Neutrophil (primary cell): ENCODE data around the gene PLXNA4.

Source experiments
- H3K27ac ChIP-seq: fragments of 200-600 bp; sonication (generic); 2 replicates; pipeline ENCODE4 v1.5.1; 2016; ENCODE audit warnings: mild to moderate bottlenecking, moderate library complexity
- H3K27me3 ChIP-seq: fragments of 200-600 bp; sonication (generic); 2 replicates; pipeline ENCODE4 v1.6.0; 2016; ENCODE audit warnings: mild to moderate bottlenecking
- H3K36me3 ChIP-seq: fragments of 200-600 bp; sonication (generic); 2 replicates; pipeline ENCODE4 v1.5.1; 2017
- H3K4me1 ChIP-seq, 2 experiments: fragments of 200-600 bp in 1 of 2; sonication (generic) in 1 of 2; 1 replicate in 1 of 2; 2 replicates in 1 of 2; pipeline versions ENCODE4 v1.5.1 to v1.6.1; 2013 to 2016; ENCODE audit warnings: low read depth in 1 of 2, low read length in 1 of 2, mild to moderate bottlenecking in 1 of 2, moderate library complexity in 1 of 2; ENCODE audit not compliant: control insufficient read depth in 1 of 2, insufficient read depth in 1 of 2
- H3K4me3 ChIP-seq, 2 experiments: fragments of 200-600 bp in 1 of 2; sonication (generic) in 1 of 2; 1 replicate in 1 of 2; 2 replicates in 1 of 2; pipeline ENCODE4 v1.5.1; 2013 to 2016; ENCODE audit warnings: low read depth in 1 of 2, low read length in 1 of 2, mild to moderate bottlenecking in 1 of 2, moderate library complexity in 1 of 2
- H3K9me3 ChIP-seq: fragments of 200-600 bp; sonication (generic); 2 replicates; pipeline ENCODE4 v1.5.1; 2016
- TF ChIP-seq, protein P1 (sequence below): fragments of 200-600 bp; sonication (generic); IDR thresholded peaks from 2 replicates; pipeline ENCODE4 v1.5.1; 2016; ENCODE audit warnings: antibody characterized with exemption

Gene PLXNA4

DNA sequence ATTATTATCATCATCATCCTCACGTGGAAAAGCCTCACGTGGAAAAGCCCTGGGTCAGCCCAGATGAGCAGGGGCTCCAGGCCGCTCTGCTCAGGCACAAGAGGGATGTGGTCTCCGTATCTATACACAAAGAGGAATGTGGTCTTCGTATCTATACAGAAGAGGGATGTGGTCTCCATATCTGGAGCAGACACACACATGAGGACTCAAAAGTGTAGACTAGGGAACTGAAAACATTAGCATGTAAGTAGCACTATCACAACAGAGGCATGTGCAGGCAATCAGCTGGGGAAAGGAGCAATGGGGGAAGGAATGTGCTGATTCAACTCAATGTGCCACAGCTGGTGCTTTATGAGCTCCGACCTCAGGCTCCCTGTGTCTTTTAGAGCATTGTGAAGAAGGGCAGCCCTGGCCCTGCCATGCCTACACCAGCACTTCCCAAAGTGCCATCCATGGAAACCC, 86.5 kb downstream of the PLXNA4 start:
- Histone ChIP-seq H3K36me3 (no peaks in the 10 kb centered on the region), H3K4me3 (no peak overlapping the region), H3K4me1 (no peaks in the 10 kb centered on the region), H3K9me3 (no peaks in the 10 kb centered on the region), H3K27me3 (peaks cover 24% of the 10 kb centered on the region), H3K27ac (no peak overlapping the region)
- TF ChIP-seq, protein P1, sequence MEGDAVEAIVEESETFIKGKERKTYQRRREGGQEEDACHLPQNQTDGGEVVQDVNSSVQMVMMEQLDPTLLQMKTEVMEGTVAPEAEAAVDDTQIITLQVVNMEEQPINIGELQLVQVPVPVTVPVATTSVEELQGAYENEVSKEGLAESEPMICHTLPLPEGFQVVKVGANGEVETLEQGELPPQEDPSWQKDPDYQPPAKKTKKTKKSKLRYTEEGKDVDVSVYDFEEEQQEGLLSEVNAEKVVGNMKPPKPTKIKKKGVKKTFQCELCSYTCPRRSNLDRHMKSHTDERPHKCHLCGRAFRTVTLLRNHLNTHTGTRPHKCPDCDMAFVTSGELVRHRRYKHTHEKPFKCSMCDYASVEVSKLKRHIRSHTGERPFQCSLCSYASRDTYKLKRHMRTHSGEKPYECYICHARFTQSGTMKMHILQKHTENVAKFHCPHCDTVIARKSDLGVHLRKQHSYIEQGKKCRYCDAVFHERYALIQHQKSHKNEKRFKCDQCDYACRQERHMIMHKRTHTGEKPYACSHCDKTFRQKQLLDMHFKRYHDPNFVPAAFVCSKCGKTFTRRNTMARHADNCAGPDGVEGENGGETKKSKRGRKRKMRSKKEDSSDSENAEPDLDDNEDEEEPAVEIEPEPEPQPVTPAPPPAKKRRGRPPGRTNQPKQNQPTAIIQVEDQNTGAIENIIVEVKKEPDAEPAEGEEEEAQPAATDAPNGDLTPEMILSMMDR = no peak

DNA sequence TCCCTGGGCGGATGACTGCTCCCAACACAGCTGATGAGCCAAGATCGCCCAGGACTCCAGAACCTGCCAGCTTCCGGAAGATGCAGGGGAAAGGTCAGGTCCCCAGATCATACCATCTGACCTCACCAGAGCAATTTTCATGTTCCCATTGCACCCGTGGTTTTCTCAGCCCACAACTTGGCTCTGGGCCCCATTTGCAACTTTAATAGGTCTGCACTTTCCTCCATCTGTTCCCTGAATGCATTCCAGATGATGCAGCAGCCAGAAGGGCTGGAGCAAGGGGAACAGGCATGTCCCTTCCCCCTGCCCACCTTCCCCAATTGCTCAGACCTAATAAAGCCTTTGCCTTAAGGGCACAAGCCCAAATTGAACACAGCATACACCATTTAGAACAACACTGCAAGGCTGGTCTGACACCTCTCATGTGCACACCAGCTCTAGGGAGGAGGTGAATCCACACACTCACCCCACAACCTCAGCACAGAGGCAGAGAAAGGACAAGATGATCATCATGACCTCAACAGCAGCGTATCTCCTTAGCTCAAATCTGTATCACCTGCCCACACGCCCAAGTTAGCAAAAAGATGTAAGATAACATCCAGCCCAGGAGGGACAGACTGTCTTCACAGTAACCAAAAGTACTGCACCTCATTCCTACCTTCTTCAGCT, 87.5 kb downstream of the PLXNA4 start:
- TF ChIP-seq, protein P1 = no peak
- no peak overlapping the region for H3K4me3 ChIP-seq
- peaks cover 35% of the 10 kb centered on the region for H3K27me3 ChIP-seq
- H3K4me1 ChIP-seq = no peaks in the 10 kb centered on the region
- no peak overlapping the region for H3K27ac ChIP-seq
- no peaks in the 10 kb centered on the region for H3K36me3 ChIP-seq
- no peaks in the 10 kb centered on the region for H3K9me3 ChIP-seq

DNA sequence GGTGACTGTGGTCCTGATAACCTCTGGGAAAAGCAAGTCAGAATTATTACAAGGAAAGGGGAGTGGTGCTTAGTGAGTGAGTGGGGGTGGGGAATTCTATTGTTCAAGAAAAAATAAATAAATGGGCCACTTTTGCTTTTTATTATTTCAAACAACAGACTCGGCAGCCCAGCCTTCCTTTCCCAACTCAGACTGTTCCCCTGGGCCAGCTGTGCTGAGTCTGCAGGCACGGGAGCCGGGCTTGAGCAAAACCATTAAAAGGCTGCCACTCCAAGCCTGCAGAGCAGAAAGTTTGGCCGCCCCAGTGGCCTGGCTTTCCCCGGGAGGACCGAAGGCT, 90.0 kb downstream of the PLXNA4 start:
- Histone ChIP-seq H3K4me1 (no peaks in the 10 kb centered on the region), H3K4me3 (no peak overlapping the region), H3K9me3 (no peaks in the 10 kb centered on the region), H3K36me3 (no peaks in the 10 kb centered on the region), H3K27ac (no peak overlapping the region), H3K27me3 (peaks cover 36% of the 10 kb centered on the region)
- TF ChIP-seq, protein P1 = no peak

GRCh38 chr7:132485600-132486273, 90.5 kb downstream of the PLXNA4 start:
- Histone ChIP-seq H3K36me3 (no peaks in the 10 kb centered on the region), H3K4me3 (no peak overlapping the region), H3K9me3 (no peaks in the 10 kb centered on the region), H3K27ac (no peak overlapping the region), H3K27me3 (peaks cover 36% of the 10 kb centered on the region), H3K4me1 (no peaks in the 10 kb centered on the region)
- TF ChIP-seq, protein P1 = no peak

- Histone ChIP-seq H3K27me3 (peaks cover 36% of the 10 kb centered on the region), H3K36me3 (no peaks in the 10 kb centered on the region), H3K4me3 (no peak overlapping the region), H3K4me1 (no peaks in the 10 kb centered on the region), H3K9me3 (no peaks in the 10 kb centered on the region), H3K27ac (no peak overlapping the region)
- TF ChIP-seq, protein P1 = no peak
These were observed 91.1 kb downstream of the PLXNA4 start for GRCh38 chr7:132485136-132485535.
